Gastroesophageal sphincter (tissue), 4 donors: ENCODE results near the gene RAB11FIP3. TPM values are rescaled to one million over a fixed set of nuclear protein-coding genes. Genes with fewer than 3 reads are reported as not detected.

Experiments
- ATAC-seq: fragments of 150-250 bp; one replicate; pipeline ENCODE4 v1.9.1; 2016; ENCODE audit warnings: mild to moderate bottlenecking, moderate library complexity
- H3K27ac ChIP-seq, 4 donors: fragments of 200-600 bp; sonication (generic) in 3 of 4; 1 replicate in 3 of 4; 2 replicates in 1 of 4; pipeline ENCODE4 v1.5.1; 2016 to 2019
- H3K27me3 ChIP-seq: fragments of 200-600 bp; sonication (generic); one replicate; pipeline ENCODE4 v1.5.1; 2019
- H3K36me3 ChIP-seq, 2 donors: fragments of 200-600 bp; sonication (generic); one replicate each; pipeline ENCODE4 v1.5.1; 2019; ENCODE audit warnings: control low read depth in 1 of 2
- H3K4me1 ChIP-seq, 3 donors: fragments of 200-600 bp; sonication (generic); 1 replicate in 2 of 3; 2 replicates in 1 of 3; pipeline ENCODE4 v1.5.1; 2016 to 2019; ENCODE audit warnings: control low read depth in 2 of 3
- H3K4me3 ChIP-seq, 2 donors: fragments of 200-600 bp; sonication (generic); one replicate each; pipeline ENCODE4 v1.5.1; 2019; ENCODE audit warnings: mild to moderate bottlenecking in 1 of 2, moderate library complexity in 1 of 2
- H3K9me3 ChIP-seq, 3 donors: fragments of 200-600 bp; sonication (generic); one replicate each; pipeline ENCODE4 v1.5.1; 2017 to 2019; ENCODE audit warnings: control low read depth in 2 of 3
- EP300 ChIP-seq: sonication (generic); formaldehyde crosslinking; IDR thresholded peaks from one replicate; pipeline ENCODE4 v1.6.1; 2017; ENCODE audit warnings: antibody characterized with exemption, mild to moderate bottlenecking
- POLR2A ChIP-seq, 2 donors: fragments of 450-650 bp; IDR thresholded peaks; one replicate each; pipeline ENCODE4 v1.6.1; 2017; ENCODE audit warnings: antibody characterized with exemption in 2 of 2, mild to moderate bottlenecking in 2 of 2, moderate library complexity in 1 of 2
- POLR2AphosphoS5 ChIP-seq: sonication (generic); formaldehyde crosslinking; IDR thresholded peaks from one replicate; pipeline ENCODE4 v1.6.1; 2017; ENCODE audit warnings: antibody characterized with exemption
- WGBS, 2 donors: methylation state at CpG; one replicate each; pipeline ENCODE4 v1.1.5; 2018; ENCODE audit warnings: low coverage in 1 of 2; 5-methylcytosine and 5-hydroxymethylcytosine counted together
- total RNA-seq, 4 donors: library from RNA; depleted of rRNA; stranded (reverse); fragments of >200 nt; gene quantifications; one replicate each; pipeline ENCODE4 v1.1.0, GENCODE V29; 2016
- TF ChIP-seq, protein P1 (sequence below), 4 experiments: fragments of 200-600 bp in 2 of 4; fragments of 450-650 bp in 2 of 4; sonication (generic) in 1 of 4; IDR thresholded peaks; one replicate each; pipeline ENCODE4 v1.5.1; 2017 to 2019; ENCODE audit warnings: antibody characterized with exemption in 4 of 4, mild to moderate bottlenecking in 2 of 4, moderate library complexity in 2 of 4

The RAB11FIP3 gene
- total RNA-seq, 4 donors from 2014 or later: 47.4 to 88.9 (median 58.6) TPM

DNA sequence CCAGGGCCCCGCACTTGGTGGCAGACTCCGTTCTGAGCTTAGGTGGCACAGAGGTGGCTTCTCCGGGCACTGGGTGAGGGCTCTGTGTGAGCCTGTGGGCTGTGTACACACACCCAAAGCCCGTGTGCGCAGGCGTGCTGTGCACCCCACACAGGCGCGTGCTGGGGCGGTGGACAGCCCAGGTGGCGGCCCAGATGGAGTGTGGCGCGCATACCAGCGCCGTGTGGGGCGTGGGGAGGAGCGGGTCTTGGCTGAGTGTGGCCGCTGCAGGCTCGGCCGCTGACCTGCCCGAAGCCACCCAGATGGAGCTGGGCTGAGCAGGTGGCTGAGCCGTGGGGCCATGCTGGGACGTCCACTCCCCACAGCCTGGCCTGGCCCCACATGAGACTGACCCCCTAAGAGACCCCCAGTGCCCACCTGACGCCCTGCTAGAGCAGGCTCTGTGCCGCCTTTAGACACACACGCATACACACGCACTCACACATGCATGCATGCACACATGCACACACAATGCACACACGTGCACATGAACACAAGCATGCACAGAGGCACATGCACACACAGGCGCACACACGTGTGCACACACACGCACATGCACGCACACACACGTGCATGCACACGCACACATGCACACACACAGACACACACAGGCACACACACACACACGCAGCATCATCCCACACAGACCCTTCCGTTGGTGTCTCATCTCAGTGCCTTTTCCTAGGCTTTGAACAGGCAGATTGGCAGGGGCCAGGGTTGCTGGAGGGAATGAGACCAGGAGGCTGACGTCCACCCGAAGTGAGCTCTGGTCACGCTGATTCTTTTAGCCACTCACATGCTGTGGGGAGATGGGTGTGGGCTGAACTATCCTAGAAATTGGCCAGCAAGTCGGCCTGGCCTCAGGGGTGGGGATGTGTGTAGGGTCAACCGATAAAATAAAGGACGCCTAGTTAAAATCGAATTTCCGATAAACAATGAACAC is 136.8 kb downstream of the RAB11FIP3 start:
- Histone ChIP-seq H3K27me3 (peaks cover 75% of the 10 kb centered on the region), H3K9me3 (no peaks in the 10 kb centered on the region), H3K27ac (no peak overlapping the region), H3K36me3 (no peaks in the 10 kb centered on the region), H3K4me1 (peaks cover 0 to 49% (median 25%) of the 10 kb centered on the region in 3 donors), H3K4me3 (no peak overlapping the region)
- TF ChIP-seq POLR2AphosphoS5 (no peak), POLR2A (IDR thresholded peaks at IDR 0.05) (no peak), EP300 (no peak)
- TF ChIP-seq, protein P1, sequence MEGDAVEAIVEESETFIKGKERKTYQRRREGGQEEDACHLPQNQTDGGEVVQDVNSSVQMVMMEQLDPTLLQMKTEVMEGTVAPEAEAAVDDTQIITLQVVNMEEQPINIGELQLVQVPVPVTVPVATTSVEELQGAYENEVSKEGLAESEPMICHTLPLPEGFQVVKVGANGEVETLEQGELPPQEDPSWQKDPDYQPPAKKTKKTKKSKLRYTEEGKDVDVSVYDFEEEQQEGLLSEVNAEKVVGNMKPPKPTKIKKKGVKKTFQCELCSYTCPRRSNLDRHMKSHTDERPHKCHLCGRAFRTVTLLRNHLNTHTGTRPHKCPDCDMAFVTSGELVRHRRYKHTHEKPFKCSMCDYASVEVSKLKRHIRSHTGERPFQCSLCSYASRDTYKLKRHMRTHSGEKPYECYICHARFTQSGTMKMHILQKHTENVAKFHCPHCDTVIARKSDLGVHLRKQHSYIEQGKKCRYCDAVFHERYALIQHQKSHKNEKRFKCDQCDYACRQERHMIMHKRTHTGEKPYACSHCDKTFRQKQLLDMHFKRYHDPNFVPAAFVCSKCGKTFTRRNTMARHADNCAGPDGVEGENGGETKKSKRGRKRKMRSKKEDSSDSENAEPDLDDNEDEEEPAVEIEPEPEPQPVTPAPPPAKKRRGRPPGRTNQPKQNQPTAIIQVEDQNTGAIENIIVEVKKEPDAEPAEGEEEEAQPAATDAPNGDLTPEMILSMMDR (IDR thresholded peaks at IDR 0.05): no peak
- no peak for ATAC-seq
- 63 to 70% methylated on average over 3 to 11 of the region's 43 CpGs for WGBS, 2 donors

DNA sequence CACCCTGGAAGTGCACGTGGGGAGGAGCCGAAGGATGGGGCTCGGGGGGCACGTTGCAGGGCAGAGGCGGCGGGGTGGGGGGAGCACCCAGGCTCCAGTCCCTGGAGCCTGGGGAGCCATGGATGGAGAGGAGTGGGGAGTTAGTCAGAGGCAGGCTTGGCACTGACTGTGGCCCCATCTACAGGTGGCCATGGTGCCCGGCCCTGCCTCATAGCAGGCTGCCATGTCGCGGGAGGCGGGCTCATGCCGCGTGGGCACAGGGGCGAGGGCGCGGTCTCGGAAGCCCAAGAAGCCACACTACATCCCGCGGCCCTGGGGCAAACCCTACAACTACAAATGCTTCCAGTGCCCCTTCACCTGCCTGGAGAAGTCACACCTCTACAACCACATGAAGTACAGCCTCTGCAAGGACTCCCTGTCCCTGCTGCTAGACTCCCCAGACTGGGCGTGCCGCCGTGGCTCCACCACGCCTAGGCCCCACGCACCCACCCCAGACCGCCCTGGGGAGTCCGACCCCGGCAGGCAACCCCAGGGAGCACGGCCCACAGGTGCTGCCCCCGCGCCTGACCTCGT is 137.7 kb downstream of the RAB11FIP3 start:
- no peaks in the 10 kb centered on the region for H3K9me3 ChIP-seq
- TF ChIP-seq POLR2AphosphoS5 (no peak), POLR2A (IDR thresholded peaks at IDR 0.05) (no peak), EP300 (no peak)
- TF ChIP-seq, protein P1 (IDR thresholded peaks at IDR 0.05): no peak
- peaks cover 68% of the 10 kb centered on the region for H3K27me3 ChIP-seq
- 40% methylated on average over 2 of the region's 30 CpGs; no CpG with 5 or more reads in 1 of the 2 donors for WGBS, 2 donors
- H3K4me1 ChIP-seq: peaks cover 0 to 59% (median 28%) of the 10 kb centered on the region in 3 donors
- no peak overlapping the region for H3K27ac ChIP-seq
- no peak for ATAC-seq
- H3K36me3 ChIP-seq: no peaks in the 10 kb centered on the region
- no peak overlapping the region for H3K4me3 ChIP-seq

DNA sequence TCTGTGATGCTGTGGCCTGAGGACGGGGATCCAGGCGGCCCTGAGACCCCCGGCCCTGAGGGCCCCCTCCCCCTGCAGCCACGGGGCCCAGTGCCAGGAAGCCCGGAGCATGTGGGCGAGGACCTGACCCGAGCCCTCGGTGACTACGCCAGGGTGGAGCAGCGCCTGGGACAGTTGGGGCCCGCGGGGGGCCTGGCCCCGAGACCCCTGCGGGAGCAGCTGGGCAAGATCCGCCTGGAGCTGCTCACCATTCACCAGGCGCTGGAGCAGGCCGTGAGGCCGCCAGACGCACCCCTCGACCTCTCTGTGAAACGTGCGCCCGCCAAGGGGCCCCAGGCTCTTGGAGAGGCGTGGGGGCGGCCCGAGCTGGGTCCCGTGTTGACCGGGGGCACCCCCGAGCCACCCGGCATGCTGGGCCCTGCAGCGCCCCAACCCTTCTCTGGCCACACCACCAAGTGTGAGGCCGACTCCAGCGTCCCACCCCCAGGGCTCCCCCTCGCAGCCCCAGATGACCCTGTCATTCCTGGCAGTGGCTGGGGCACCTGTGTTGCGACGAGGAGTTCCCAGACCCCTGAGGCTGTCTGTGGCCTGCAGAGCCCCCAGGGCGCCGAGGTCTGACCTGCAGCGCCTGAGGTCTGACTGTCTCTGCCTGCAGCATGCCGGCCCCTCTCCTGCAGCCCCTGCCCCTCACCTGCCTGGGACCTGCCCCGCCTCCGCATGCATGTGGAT is 139.4 kb downstream of the RAB11FIP3 start:
- Histone ChIP-seq H3K27ac (no peak overlapping the region), H3K4me1 (peaks cover 0 to 60% (median 34%) of the 10 kb centered on the region in 3 donors), H3K36me3 (no peaks in the 10 kb centered on the region), H3K4me3 (no peak overlapping the region), H3K9me3 (no peaks in the 10 kb centered on the region), H3K27me3 (peaks cover 51% of the 10 kb centered on the region)
- no CpG with 5 or more reads among the region's 42 CpGs for WGBS, 2 donors
- no peak for ATAC-seq
- TF ChIP-seq POLR2AphosphoS5 (no peak), EP300 (no peak), POLR2A (IDR thresholded peaks at IDR 0.05) (no peak)
- TF ChIP-seq, protein P1 (IDR thresholded peaks at IDR 0.05): no peak

DNA sequence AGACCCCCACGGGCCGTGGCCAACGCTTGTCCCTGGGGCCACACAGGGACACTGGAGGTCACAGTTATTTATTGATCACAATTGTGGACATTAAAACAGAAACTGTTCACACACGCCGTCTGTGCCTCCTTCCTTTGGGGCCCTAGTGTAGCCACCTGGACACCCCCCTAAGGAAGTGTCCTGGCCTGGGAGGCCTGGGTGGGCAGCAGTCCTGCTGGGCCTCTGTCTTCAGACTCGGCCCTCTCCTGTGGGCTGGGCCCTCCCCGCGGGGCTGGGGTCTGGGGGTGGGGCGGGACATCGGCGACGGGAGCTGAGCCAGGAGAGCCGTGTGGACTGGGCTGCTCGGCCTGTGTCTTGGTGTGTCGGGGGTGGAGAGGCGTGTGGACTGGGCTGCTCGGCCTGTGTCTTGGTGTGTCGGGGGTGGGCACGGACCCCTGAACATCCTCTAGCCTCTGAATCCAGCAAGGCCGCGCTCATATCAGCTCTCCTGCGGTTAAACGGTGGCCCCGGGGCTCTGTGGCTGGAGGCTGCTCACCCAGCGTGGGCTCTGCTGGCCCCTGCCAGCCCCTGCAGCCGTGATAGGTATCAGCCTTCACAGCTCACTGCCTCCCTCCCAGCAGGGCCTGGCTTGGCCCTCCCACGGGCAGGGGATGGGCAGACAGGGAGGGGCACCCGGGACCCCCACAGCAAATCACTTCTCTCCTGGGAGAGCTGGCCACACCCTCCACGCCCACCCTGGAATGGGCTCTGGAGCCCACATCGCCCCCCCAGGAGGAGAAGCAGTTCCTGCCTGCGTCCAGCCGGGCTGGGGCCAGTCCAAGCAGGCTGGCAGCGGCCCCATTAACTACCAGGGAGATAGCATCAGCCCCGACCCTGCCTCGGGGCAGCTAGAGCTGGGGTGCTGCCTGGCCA is 140.2 kb downstream of the RAB11FIP3 start:
- Histone ChIP-seq H3K9me3 (no peaks in the 10 kb centered on the region), H3K27ac (peak overlapping the region in 2 of 4 donors; percentile 51 to 74), H3K36me3 (no peaks in the 10 kb centered on the region), H3K4me3 (no peak overlapping the region), H3K4me1 (peaks cover 0 to 57% (median 38%) of the 10 kb centered on the region in 3 donors), H3K27me3 (peaks cover 43% of the 10 kb centered on the region)
- 43% methylated on average over 6 of the region's 35 CpGs; no CpG with 5 or more reads in 1 of the 2 donors for WGBS, 2 donors
- no peak for TF ChIP-seq EP300
- no peak for TF ChIP-seq POLR2A (IDR thresholded peaks at IDR 0.05)
- no peak for TF ChIP-seq POLR2AphosphoS5
- TF ChIP-seq, protein P1 (IDR thresholded peaks at IDR 0.05): no peak
- ATAC-seq: no peak
